ENCODE measurements around the gene DIAPH3. TPM values are rescaled to one million over a fixed set of nuclear protein-coding genes. Genes with fewer than 3 reads are reported as not detected.

The DIAPH3 gene
- total RNA-seq, 1 donor from 2014 or later = 0.26 TPM

DNA sequence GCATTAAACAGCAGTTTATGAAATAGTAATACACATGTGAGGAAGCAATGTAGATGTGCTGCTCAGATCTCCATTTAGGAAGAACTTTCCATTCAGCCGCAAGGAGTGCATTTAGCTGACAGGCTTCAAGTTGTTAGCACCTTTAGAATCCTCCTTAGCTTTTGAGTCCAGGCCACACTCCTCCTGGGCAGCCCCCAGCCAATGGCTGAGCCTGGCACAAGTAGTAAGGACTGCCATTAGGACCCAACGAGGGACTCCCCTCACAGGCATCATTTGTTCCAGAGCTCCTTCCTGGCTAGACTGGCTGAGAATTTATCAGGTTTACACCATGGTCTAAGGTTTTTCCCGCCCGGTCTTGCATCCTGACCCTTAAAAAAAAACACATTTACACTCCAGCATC, 201.4 kb downstream of the DIAPH3 start:
- no peak for DNase-seq (ENCODE audit: low spot score)

DNA sequence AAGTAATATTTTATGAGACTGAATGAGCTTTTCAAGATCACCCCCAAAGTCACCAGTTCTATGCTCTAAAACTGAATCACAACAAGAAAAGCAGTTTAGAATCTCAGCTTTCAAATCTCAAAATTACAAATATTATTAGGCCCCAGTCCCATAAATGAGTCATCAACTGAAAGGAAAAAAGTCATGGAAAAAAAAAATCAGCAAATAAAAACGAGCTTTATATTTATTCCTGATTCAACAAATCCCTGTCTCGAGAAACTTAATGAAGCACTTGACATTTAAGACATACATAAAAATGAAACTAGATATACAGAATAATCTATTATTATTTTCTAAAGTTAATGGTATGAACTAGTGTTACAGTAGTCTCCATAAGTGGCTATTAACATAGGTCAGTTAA, 203.0 kb downstream of the DIAPH3 start:
- DNase-seq (ENCODE audit: low spot score) = no peak

DNA sequence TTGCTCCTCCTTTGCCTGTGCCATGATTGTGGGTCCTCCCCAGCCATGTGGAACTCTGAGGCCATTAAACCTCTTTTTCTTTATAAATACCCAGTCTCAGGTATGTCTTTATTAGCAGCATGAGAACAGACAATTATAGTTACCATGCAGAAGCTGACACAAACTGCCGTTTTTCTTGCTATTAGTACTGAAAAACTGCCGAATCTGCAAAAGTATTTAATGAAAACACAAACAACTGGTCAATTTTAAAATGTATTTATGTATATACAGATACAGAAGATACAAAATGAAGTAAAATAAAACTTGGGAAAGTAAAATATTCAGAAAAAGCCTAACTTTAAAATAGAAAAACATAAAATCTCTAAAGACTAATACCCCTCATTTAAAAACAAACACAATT, 206.3 kb downstream of the DIAPH3 start:
- DNase-seq (ENCODE audit: low spot score) = no peak

DNA sequence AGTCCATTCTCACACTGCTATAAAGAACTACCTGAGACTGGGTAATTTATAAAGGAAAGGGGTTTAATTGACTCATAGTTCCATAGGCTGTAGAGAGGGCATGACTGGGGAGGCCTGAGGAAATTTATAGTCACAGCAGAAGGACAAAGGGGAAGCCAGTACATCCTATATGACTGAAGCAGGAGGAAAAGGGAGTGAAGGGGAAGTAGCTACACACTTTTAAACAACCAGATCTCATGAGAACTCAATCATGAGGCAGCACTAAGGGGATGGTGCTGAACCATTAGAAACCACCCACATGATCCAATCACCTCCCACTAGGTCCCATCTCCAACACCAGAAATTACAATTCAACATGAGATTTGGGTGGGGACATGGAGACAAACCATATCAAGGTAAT, 209.1 kb downstream of the DIAPH3 start:
- no peak for DNase-seq (ENCODE audit: low spot score)

DNA sequence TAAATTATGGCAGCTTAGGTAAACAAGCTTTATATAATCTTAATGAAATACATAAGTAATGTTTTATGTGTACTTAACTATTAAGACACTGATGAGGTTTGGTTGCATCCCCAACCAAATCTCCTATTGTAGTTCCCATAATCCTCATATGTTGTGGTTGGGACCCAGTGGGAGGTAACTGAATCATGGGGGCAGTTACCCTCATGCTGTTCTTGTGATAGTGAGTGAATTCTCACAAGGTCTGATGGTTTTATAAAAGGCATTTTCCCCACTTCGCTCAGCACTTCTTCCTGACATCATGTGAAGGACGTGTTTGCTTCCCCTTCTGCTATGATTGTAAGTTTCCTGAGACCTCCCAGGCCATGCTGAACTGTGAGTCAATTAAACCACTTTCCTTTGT, 212.7 kb downstream of the DIAPH3 start:
- DNase-seq (ENCODE audit: low spot score) = no peak

DNA sequence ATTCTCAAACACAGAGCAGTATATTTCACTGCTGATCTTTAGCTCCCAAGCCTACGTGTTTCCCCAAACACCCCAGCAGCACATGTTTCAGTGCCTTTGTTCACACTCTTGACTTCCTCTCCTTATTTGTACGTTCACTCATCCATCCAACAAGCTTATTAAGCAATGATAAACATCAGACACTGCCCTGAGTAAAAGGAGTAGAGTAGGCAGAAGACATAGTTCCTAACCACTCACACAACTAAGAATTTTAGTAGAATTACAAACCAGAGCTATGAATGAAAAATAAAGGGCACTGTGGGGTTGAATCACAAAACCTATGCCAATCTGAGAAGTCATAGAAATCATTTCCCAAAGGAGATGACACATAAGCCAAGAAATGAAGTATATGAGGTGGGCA, 213.5 kb downstream of the DIAPH3 start:
- DNase-seq (ENCODE audit: low spot score) = no peak

- no peak for DNase-seq (ENCODE audit: low spot score)
Observed at GRCh38 chr13:59948686-59949085, 215.0 kb downstream of the DIAPH3 start.

GRCh38 chr13:59946944-59947343, 216.8 kb downstream of the DIAPH3 start:
- no peak for DNase-seq (ENCODE audit: low spot score)

- DNase-seq (ENCODE audit: low spot score) = no peak
Observed at GRCh38 chr13:59931621-59932020, 232.1 kb downstream of the DIAPH3 start.

DNA sequence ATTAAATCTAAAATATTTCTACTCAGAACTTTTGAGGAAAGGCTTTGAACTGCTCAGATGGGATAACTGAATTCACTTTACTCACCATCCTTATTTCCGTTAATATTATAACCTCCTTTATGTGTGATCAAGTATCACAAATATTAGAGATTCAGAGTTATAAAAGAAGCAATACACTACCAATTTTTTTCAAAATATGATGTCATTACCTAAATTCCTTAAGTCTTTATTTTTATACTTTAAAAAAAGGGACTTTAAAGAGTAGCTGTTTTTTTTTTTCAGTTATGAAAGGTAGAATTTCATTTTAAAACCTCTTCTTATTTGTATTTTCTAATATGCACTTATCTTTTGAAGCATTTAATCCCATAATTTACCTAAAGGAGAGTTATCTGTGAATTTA, 239.5 kb downstream of the DIAPH3 start:
- no peak for DNase-seq (ENCODE audit: low spot score)

DNA sequence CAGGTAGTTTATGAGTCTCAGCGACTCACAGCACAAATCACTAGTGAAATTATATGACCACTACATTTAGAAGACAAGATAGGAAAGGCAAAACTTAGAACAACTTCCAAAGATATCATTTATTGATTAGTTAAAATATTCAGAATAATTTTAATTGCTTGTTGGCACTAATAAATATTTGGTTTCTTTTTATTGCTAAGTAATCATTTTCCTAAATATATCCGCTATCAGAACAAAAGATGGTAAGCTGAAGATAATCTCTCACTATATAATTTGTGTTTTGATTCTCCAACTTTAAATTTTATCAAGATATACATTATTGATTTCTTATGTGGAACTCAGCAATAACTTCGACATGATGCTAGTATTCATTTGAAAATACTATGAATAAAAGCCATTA, 248.5 kb downstream of the DIAPH3 start:
- DNase-seq (ENCODE audit: low spot score) = no peak

DNA sequence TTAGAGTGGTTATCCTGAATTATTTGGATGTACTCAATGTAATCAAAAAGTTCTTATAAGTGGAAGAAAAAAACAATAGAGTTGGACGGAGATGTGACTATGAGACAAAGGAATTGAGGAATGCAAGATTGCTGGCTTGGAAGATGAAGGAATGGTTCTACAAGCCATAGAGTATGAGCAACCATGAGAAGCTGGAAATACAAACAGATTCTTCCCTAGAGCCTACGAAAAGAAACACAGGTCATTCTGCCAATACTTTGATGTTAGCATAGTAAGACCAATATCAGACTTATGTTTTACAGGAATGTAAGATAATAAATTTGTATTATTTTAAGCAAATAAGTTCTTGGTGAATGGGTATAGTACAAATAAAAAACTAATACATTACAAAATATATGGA, 249.2 kb downstream of the DIAPH3 start:
- no peak for DNase-seq (ENCODE audit: low spot score)

- DNase-seq (ENCODE audit: low spot score) = no peak
Observed at GRCh38 chr13:59906413-59907049, 257.2 kb downstream of the DIAPH3 start.

DNA sequence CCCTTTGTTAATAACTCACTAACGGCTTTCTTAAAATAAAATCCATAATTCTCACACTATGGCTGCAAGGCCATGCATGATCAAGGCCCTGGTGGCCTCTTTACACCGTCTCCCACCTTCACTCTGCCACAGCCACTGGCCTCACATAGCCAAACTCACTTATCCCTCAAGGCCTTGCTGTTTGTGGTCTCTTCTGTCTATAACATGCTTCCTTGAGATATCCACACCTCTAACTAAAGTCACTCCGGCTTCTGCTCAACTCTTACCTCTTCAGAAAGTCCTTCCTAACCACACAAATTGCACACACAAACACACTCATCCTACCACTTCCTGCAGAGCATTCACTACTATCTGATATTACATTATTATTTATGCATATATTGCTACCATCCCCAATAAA, 262.5 kb downstream of the DIAPH3 start:
- DNase-seq (ENCODE audit: low spot score) = no peak

GRCh38 chr13:59898066-59898465, 265.7 kb downstream of the DIAPH3 start:
- no peak for DNase-seq (ENCODE audit: low spot score)

- no peak for DNase-seq (ENCODE audit: low spot score)
Observed at GRCh38 chr13:59893266-59893665, 270.5 kb downstream of the DIAPH3 start.

DNA sequence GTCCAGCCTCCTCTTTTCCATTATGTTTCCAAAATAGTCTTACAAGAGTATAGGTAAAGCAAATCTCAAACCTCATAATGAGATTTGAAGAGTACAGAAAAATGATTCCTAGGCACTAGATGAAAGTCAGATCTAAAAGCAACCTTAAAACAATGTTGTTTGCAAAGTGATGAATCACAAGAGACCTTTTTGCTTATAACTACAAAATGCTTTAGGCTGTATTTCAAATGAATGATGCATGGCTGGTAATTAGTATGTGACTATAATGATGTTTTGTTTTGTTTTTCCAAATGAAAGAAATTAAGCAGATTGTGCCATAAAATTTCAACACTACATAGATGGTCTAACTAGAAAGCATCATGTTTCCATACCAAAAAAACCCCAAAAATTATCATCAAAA, 272.7 kb downstream of the DIAPH3 start:
- no peak for DNase-seq (ENCODE audit: low spot score)

GRCh38 chr13:59890054-59890453, 273.7 kb downstream of the DIAPH3 start:
- no peak for DNase-seq (ENCODE audit: low spot score)

- no peak for DNase-seq (ENCODE audit: low spot score)
Observed at GRCh38 chr13:59888408-59888807, 275.3 kb downstream of the DIAPH3 start.

DNA sequence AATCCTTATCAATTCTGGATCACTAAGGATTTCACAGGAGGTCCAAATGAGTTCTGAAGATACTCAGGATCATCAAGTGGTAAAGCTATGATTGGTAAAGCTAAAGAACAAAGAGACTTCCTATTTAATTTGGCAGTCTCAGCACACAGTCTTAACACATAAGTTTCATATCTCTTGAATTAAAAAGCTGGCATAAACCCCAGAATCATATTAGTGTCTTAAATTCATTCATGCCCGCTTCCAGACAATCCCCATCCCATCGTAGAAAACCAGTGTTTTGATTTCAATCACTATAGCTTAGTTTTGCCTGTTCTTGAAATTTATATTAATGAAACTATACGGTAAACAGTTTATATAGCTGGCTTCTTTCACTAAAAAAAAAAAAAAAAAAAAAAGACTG, 278.7 kb downstream of the DIAPH3 start:
- no peak for DNase-seq (ENCODE audit: low spot score)

DNA sequence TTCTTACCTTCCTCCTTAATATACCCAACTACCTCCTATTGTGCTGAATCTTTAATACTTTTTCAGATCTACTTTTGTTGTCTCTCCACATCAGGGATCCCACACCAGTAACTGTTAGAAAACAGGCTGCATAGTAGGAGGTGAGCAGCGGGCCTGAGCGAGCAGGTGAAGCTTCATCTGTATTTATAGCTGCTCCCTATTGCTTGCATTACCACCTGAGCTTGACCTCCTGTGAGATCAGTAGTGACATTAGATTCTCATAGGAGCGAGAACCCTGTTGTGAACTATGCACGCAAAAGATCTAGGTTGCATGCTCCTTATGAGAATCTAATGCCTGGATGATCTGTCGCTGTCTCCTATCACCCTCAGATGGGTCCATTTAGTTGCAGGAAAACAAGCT, 279.8 kb downstream of the DIAPH3 start:
- DNase-seq (ENCODE audit: low spot score) = no peak

- no peak for DNase-seq (ENCODE audit: low spot score)
Observed at GRCh38 chr13:59880468-59880867, 283.3 kb downstream of the DIAPH3 start.

GRCh38 chr13:59879281-59879680, 284.4 kb downstream of the DIAPH3 start:
- no peak for DNase-seq (ENCODE audit: low spot score)

- DNase-seq (ENCODE audit: low spot score) = no peak
Observed at GRCh38 chr13:59877933-59878332, 285.8 kb downstream of the DIAPH3 start.
